HG03565 (cell line): ENCODE data around the gene ATL1.
"Not testable (repeated sequence)": the region's sequence is repeated elsewhere in the genome, so short reads cannot be mapped to it uniquely, and the experiment has no call there.

Source experiments
- ATAC-seq: cut with Tn5 transposase; IDR thresholded peaks from one replicate; pipeline ENCODE4 v1.9.1; 2021; ENCODE audit warnings: mild to moderate bottlenecking, moderate library complexity; ENCODE audit not compliant: unreplicated experiment

ATL1 gene

DNA sequence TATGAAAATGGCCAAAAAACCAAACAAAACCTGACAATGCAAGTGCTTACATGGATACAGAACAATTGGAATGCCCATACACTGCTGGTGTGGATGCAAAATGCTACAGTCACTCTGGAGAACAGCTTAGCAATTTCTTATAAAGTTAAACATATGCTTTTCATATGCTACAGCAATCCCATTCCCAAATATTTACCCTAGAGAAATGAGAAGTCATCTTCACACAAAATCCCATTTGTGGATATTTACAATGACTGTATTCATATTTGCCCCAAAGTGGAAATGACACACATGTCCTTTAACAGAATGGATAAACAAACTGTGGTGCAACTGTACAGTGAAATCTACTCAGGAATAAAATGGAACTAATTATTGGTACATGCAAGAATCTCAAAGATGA, 87.8 kb downstream of the ATL1 start:
- no peak for ATAC-seq

DNA sequence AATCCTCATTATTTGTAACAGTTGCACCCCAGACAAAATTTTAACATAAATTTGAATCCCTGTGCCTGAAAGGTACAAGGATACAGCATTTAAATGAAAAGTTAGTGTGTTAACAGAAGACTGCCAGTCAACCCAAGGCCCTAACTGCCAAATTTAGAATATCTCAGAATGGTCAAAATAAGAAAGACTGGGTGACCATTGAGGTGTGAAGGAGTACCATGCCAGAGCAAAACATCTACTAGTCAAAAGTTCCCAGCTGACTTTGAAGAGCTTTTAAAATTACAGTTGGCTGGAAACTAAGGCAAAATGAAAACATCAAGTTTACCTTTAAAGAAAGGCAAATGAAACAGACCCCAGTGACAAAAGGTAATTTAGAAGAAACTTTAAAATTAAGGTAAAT, 89.7 kb downstream of the ATL1 start:
- ATAC-seq: peak; percentile 36

DNA sequence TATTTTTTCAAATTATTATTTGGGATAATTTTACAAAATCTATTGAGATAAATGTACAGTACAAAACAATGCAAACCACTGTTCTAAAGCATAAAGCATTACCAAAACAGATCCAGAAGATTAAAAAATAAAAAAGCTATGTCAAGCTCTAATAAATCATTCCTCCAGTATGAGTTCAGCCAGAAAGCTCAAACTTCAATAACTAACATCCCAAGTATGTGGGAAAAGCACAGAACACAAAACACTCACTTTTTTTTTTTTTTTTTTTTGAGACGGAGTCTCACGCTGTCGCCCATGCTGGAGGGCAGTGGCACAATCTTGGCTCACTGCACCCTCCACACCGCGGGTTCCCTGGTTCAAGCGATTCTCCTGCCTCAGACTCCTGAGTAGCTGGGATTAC, 96.8 kb downstream of the ATL1 start:
- ATAC-seq: no peak

DNA sequence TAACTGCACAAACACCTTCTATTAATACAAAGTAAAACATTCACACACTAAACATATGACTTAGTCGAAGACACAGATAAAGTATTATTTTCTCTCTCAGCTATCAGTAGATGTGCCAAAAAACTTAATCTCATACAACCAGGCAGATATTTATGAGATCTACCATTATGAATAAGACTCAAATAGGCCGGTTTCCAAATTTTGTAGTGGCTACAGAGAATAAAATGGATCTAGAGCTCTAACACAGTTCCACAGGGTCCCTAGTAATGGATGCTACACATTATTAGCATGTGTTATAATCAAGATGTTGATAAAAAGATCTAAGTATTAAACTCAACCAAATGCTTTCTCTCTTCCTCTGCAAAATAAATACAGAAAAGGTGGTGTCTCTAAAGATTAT, 97.8 kb downstream of the ATL1 start:
- no peak for ATAC-seq

DNA sequence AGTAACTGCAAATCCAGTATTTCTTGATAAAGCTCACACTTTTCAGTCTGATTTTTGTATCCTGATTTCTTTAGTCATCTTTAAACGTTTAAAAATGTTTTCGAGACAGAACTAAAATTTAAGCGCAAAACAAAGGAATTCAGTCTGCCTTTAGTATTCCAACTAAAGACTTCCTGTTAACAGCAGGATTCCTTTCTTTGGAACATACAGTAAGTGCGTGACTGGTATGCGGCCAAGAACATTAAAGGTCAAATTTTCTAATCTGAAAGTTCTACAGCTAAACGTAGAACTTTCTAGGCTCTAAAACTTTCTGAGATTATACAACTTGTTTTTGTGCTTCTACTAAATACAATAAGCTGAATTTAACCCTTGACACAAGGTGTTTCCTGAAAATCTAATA, 98.3 kb downstream of the ATL1 start:
- no peak for ATAC-seq

DNA sequence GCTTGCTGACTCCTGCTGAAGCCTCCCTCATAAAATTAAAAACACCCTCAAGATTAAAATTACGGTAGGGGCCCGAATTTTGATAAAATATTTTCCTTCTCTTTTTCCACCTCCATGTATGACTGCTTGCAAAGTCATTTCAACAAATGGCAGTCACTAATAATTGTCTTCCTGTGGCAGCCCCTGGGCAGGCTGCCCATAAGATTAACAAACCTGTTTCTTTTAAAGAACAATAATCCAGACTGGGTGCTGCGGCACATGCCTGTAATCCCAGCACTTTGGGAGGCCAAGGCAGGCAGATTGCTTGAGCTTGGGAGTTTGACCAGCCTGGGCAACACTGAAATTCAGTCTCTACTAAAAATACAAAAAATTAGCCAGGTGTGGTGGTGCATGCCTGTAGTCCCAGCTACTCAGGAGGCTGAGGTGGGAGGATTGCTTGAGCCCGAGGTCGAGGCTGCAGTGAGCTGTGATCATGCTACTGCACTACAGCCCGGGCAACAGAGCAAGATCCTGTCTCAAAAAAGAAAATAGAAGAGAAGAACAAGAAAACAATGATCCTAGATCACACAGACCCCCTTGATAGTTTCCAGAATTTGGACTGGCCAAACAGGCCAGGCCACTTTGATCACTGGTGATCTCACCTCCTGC, 99.5 kb downstream of the ATL1 start:
- ATAC-seq: no peak

DNA sequence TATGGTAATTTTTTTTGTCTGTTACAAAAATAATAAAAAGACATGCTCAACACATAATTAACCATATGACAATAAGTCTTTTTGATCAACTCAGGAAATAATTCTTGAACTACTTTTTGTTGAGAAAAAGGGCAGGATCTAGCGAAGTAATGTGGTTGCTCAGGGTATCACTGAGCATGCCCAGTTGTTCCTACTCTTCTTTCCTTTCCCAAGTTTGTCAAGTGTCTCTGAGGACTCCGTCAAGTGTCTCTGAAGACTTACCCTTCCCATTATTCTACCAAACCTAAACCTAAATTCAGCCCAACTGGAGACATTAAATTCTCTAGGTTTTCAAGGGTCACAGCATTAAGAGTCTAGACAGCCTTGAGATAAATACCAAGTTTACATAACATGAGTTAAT, 104.6 kb downstream of the ATL1 start:
- not testable (repeated sequence) for ATAC-seq

DNA sequence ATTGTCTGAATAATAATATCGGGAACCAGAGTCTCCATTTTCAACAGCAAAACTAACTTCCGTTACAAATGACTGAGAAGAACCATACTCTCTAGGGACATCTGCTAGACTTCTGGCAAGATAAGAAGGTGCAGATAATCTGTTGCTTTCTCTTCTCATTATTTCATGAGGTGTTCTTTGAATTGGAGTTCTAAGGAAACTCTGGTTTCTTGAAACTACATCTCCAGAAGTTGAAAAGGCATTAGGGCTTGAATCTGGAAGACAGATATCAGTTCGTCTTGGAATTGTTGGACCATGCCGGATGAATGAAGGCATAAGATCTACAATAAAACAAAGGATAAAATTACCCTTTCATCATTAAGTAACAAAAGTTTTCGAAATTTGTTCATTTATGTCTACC, 105.4 kb downstream of the ATL1 start:
- not testable (repeated sequence) for ATAC-seq

DNA sequence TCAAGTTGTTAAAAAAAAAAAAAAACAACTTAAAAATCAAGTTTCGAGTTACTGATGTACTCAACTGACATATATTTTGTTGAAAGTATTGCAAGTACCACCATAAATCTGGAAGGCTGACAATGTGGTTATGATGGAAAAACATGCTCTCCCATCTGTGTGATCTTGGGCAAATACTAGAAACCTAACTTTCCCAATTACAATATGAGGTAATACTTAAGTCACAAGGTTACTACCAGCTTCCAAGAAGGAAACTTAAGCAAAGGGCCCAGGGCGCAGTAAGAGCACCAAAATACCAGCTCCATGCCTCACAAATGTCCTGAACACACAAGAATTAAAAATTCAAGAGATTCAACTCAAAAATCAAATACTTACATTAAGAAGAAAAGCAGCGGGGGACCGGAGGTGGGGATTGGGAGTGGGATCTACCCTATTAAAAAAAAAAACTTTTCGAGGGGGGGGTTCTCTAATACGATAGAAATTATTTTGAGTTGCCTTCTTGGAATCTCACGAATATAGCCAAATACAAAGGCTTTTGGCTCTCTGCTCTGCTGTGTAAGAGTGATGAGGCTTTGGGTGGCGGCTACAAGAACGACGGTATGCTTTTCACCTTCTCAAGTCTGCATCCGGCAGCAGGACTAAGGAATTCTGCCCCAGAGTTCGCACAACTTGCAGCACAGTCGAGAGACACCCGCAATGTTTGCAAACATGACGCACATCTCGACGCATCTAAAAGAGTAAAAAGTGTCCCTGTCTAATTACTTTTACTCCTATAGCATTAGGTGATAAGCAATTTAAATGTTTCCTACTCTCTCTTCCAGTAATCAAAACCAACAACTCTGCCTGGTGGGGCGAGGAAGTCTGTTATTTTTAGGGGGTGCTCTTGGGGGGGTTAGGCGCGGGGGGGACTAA, 107.1 kb downstream of the ATL1 start:
- ATAC-seq: no peak

DNA sequence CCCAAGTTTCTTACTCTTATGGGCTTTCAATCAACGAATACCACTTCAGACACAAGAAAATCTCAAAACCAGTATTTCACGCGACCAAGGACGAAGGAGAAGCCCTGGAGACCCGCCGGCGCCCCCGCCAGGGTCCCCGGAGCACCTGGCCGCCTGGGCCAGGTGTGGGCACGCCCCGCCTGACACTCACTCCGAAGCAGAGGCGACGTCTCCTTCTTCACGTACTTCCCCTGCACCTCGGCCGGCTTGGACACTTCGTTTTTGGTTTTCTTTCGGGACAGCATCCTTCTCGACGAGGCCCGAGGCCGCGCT, 107.7 kb downstream of the ATL1 start:
- no peak for ATAC-seq

DNA sequence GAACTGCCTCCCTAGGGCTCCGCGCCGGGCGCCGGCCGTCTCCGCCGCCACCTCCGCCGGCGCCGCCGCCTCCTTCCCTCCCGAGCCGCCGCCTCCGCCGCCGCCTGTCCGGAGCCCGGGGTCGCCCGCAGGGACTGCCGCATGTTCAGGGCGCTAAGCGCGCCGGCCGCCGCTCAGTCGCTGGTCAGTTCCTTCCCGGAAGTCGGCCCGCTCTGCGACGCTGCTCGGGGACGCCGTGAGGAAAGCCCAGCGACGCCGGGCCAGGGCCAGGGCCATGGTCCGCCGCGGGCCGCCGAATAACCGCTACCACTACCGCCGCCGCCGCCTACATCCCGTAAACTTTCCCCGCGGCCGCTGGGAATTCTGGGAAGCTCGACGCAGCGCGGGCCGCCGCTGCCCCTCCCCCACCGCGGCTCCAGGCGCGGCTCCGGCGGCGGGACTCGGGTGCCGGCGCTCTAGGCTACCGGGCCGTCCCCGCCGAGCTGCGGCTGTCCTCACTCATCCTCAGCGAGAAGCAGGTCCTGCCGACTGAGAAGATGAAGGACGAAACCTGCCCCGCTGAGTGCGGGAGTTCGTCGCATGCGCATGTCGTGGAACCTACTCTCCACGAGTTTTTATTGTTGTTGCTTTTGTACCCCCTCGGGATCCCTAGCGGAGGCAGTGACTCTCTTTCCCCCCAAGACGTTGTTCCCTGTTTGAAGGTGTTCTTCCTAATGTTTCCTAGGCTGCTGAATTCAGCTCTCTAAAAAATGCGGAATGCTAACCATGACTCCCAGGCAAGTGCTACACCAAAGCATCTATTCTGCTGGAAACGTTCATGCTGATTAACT, 108.3 kb downstream of the ATL1 start, which contains the start of gene SAV1:
Gene SAV1 (minus strand): TSS at position 311 of the 830 bp plus-strand sequence. CDS start 339 bp downstream, outside the sequence.
- peak; percentile 30 for ATAC-seq

DNA sequence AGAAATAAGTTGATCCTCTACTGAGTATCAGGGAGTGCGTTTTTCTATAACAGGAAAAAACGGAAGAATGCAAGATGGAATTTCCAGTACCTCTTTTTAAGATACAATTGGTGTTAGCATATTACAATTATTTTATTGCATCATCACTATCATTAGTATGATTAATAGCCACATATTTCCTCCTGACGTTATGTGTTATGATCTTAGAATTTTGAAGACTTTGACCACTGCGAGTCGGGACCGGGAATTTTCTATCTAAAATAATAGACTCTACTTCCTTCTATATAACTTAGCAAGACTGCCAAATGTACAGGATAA, 108.8 kb downstream of the ATL1 start:
- ATAC-seq: no peak

DNA sequence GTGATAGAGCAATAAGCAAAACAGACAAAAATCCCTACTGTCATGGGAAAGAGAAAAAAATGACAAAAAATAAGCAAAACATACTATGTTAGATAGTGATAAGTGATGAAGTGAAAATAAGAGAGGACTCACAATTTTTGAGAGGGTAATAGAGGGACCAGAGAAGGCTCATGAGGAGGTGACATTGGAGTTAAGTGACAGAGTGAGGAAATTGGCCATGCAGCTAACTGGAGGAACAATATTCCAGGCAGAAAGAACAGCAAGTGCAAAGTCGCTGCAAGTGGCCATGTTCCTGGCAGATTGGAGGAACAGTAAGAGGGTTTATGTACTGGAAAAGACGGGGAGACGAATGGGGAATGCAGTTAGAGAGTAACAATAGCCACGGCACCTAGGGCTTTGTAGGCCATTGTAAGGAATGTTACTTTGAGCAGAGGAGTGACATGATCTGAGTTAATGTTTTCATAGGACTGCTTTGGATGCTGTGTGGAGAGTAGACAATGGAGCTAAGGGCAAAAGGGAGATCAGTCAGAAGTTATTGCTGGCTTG, 109.6 kb downstream of the ATL1 start:
- no peak for ATAC-seq

DNA sequence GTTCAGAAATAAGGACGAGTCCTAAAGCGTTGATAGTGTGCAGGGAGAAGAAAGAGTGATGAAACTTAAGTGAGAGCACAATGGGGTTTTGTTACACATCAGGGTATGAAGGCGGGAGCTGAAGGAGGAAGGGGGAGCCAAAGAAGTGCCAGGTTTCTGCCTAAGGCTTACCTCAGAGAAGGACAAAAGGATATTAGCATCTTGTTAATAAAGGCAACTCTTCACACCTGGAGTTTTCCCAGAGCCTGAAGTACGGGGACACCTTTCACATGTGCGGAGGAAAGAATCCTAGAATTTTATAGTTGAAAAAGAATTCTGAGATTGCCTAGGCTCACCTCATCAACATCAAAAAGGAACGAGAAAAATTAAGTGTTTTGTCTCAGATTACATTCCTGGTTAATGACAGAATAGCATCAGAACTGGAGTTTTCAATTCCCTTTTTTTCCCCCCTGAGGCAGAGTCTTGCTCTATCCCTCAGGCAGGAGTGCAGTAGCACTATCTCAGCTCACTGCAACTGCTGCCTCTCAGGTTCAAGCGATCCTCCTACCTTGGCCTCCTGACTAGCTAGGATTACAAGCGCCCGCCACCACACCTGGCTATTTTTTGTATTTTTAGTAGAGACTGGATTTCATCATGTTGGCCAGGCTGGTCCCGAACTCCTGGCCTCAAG, 110.4 kb downstream of the ATL1 start:
- ATAC-seq: no peak

DNA sequence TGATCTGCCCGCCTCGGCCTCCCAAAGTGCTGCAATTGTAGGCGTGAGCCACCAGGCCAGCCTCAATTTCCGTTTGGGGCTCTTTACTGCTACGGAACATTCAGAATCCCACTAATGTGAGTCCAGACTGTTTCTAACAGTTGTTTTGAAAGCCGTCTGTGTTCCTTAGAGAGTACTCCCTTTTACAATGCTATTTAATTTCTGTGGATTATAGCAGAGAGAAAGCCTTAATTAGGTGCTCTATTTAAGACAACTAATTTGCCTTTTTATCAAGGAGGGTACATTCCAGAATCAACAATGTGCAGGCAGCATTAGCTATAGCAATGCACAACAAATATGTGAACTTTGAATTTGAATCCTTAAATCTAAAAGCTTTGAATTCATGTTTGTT, 110.9 kb downstream of the ATL1 start:
- no peak for ATAC-seq

DNA sequence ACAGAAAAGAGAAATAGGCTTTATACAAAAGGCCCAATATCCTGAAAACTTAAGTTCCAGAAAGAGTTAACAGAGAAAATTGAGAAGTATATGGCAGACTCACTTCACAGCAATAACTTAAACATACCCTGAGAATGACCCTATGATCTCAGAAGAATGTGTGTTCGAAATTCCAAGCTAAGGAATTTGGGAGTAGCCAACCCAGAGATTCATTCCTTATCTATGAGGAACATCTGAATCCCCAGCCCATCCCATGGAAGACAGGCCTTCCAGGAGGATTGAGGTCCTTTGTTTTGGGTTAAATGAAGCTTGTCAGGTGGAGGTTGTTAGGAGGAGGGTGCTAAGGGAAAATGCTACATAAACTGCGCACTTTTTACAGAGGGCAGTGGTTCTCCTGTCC, 115.7 kb downstream of the ATL1 start:
- ATAC-seq: no peak

DNA sequence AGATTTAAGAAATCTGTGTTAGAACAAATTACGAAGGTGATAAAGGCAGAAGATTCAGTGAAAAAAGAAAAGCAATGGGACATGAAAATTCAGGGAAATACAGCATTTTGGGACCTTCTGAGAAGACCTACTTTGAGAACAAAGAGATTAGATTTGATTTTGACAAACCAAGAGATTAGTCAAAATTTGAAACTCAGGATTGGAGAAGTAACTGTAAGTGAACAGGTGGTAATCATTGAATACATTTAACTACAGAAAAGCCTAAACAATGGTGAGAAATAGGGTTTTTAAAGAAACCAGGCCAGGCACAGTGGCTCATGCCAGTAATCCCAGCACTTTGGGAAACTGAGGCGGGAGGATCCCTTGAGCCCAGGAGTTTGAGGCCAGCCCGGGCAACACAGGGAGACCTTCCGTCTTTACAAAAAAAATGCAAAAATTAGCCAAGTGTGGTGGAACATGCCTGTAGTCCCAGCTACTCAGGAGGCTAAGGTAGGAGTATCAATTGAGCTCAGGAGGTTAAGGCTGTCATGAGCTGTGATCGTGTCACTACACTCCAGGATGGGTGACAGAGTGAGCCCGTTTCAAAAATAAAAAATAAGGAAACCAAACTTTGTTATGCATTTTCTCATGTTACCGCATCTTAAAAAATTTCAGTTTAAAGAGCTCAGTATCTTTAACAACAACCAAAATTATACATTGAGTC, 117.0 kb downstream of the ATL1 start:
- peak; percentile 25 for ATAC-seq

DNA sequence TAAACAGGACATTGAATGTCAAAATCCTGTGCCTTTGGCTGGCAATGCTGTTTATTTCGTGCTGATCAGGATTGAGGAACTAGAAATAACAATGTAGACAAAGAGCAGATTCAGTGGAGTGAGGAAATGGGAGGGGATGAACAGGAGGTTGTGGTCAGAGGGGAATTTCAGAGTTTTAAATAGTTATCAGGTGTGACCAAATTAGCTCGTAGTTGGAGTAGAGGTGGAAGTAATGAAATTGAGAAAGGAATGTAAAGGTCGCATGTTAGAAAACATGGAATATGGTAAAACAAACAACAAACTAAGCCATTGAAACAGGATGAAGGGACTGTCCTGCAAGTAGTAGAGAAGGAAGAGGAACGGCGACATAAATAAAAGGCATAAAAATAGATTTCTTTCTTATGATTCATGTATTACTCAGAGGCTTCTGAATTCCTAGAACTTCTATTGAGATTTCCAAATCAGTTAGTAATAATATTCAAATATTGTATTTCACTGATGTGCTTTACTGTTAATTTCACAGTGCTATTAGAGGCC, 117.7 kb downstream of the ATL1 start:
- ATAC-seq: peak; percentile 47

DNA sequence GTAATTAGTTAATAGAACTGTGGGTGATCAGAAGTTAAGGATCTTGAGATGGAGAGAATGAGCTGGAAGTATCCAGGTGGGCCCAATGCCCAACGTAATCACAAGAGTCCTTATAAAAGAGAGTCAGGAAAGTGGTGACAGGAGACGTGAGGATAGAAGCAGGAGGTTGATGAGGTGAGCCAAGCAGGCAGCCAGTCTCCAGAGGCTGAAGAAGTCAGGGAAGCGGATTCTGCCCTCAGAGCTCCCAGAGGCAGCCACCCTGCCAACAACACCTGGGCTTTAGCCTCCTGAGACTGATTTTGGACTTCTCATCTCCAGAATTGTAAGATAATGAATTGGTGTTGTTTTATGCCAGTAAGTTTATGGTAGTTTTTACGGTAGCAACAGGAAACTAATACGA, 118.2 kb downstream of the ATL1 start:
- ATAC-seq: no peak

DNA sequence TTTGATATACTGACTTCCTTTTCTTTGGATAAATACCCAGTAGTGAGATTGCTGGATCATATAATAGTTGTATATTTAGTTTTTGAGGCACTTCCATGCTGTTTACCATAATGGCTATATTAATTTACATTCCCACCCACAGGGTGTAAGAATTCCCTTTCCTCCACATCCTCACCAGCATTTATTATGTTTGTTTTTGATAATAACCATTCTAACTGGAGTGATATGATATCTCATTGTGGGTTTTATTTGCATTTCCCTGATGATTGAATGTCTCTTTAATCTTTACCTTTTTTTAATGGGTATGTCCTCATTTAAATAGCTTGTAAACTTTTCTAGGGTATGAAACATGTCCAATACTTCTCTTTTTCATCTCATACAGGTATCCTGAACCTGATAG, 119.7 kb downstream of the ATL1 start:
- ATAC-seq: no peak
